ENCODE data around the gene SEMA6A. TPM values are rescaled to one million over a fixed set of nuclear protein-coding genes. Genes with fewer than 3 reads are reported as not detected.

The SEMA6A gene
- total and polyA plus RNA-seq, 2 experiments from 2014 or later = 233 to 400 TPM

DNA sequence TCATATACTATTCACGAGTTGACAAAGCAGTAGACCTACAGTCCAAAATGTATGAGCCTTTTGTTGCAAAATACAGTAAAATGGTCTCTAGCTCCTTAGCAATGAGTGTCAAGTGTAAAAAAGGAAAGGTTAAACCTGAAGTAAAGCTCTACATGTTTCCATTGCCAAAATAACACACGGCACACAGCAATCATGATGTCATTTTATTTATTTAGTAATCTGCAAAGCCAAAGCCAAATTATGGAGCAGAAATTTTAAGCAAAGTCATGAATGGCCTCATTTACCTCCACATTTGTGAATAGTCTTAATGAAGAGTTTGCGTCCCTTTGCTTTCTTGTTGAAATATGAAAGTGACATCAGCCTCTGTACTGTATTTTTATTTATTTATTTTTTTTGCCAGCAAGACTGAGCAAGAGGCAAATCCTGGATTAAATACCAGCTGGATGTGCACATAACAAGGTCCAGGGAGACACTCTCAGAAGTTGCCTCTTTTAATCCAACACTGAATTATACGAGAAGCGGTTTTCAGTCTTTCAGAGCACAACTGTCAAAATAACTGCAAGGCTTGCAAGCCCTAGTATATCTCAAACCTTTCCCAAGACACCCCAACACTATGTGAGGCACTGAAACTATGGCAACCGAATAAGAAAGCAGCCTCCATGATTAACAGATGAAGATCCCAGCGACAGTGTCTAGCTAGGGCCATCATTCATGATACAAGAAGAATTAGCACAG is 9.7 kb downstream of the SEMA6A start:
- Mint-ChIP-seq H3K27me3 (ENCODE audit: insufficient read depth, low read depth, poor library complexity) (no peaks in the 10 kb centered on the region), H3K4me1 (peaks cover 93% of the 10 kb centered on the region), H3K27ac (no peak overlapping the region), H3K36me3 (ENCODE audit: low read depth) (peaks cover 26% of the 10 kb centered on the region), H3K9me3 (no peaks in the 10 kb centered on the region), H3K4me3 (peak overlapping the region; percentile 60)
- Histone ChIP-seq H3F3A (replicated peaks; ENCODE audit: low read depth) (peaks cover 3% of the 10 kb centered on the region; the same call in 1 of the 2 replicates), H3K4me2 (peak overlapping the region; percentile 90), H3K4me1 (ENCODE audit: insufficient read depth) (peaks cover 99% of the 10 kb centered on the region), H3K9me2 (ENCODE audit: insufficient read depth) (no peaks in the 10 kb centered on the region), H3K4me3 (peak overlapping the region; percentile 98), H4K20me1 (replicated peaks; ENCODE audit: insufficient read depth) (peaks cover 82% of the 10 kb centered on the region), H3K27ac (ENCODE audit: low read depth) (no peak overlapping the region), H2AFZ (no peak overlapping the region), H3K27me3 (ENCODE audit: insufficient read depth) (no peaks in the 10 kb centered on the region), H3K36me3 (ENCODE audit: insufficient read depth) (no peaks in the 10 kb centered on the region; the same call in 1 of the 2 replicates), H3K79me2 (replicated peaks; ENCODE audit: insufficient read depth) (peaks cover 100% of the 10 kb centered on the region)
- peak; percentile 57 for ATAC-seq
- TF ChIP-seq EZH2 (IDR thresholded peaks at IDR 0.05; ENCODE audit: low read depth, unreplicated experiment) (no peak), ZNF114 (CRISPR knock-in tag; IDR thresholded peaks at IDR 0.05) (no peak), CREB1 (CRISPR knock-in tag; IDR thresholded peaks at IDR 0.05; ENCODE audit: low read depth) (no peak), ZNF331 (CRISPR knock-in tag; IDR thresholded peaks at IDR 0.05; ENCODE audit: low read depth) (no peak), EZH2phosphoT487 (IDR thresholded peaks at IDR 0.05; ENCODE audit: unreplicated experiment) (no peak), NANOG (IDR thresholded peaks at IDR 0.05; ENCODE audit: borderline replicate concordance) (no peak), STAT1 (IDR thresholded peaks at IDR 0.05; ENCODE audit: unreplicated experiment) (no peak), POLR2AphosphoS5 (IDR thresholded peaks at IDR 0.05; ENCODE audit: low read depth) (no peak), JUNB (IDR thresholded peaks at IDR 0.05; ENCODE audit: unreplicated experiment) (no peak)
- TF ChIP-seq, protein P1, sequence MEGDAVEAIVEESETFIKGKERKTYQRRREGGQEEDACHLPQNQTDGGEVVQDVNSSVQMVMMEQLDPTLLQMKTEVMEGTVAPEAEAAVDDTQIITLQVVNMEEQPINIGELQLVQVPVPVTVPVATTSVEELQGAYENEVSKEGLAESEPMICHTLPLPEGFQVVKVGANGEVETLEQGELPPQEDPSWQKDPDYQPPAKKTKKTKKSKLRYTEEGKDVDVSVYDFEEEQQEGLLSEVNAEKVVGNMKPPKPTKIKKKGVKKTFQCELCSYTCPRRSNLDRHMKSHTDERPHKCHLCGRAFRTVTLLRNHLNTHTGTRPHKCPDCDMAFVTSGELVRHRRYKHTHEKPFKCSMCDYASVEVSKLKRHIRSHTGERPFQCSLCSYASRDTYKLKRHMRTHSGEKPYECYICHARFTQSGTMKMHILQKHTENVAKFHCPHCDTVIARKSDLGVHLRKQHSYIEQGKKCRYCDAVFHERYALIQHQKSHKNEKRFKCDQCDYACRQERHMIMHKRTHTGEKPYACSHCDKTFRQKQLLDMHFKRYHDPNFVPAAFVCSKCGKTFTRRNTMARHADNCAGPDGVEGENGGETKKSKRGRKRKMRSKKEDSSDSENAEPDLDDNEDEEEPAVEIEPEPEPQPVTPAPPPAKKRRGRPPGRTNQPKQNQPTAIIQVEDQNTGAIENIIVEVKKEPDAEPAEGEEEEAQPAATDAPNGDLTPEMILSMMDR (conservative IDR thresholded peaks at IDR 0.05; ENCODE audit: low read depth in 2 of 2) = no peak
- TF ChIP-seq, protein P2, sequence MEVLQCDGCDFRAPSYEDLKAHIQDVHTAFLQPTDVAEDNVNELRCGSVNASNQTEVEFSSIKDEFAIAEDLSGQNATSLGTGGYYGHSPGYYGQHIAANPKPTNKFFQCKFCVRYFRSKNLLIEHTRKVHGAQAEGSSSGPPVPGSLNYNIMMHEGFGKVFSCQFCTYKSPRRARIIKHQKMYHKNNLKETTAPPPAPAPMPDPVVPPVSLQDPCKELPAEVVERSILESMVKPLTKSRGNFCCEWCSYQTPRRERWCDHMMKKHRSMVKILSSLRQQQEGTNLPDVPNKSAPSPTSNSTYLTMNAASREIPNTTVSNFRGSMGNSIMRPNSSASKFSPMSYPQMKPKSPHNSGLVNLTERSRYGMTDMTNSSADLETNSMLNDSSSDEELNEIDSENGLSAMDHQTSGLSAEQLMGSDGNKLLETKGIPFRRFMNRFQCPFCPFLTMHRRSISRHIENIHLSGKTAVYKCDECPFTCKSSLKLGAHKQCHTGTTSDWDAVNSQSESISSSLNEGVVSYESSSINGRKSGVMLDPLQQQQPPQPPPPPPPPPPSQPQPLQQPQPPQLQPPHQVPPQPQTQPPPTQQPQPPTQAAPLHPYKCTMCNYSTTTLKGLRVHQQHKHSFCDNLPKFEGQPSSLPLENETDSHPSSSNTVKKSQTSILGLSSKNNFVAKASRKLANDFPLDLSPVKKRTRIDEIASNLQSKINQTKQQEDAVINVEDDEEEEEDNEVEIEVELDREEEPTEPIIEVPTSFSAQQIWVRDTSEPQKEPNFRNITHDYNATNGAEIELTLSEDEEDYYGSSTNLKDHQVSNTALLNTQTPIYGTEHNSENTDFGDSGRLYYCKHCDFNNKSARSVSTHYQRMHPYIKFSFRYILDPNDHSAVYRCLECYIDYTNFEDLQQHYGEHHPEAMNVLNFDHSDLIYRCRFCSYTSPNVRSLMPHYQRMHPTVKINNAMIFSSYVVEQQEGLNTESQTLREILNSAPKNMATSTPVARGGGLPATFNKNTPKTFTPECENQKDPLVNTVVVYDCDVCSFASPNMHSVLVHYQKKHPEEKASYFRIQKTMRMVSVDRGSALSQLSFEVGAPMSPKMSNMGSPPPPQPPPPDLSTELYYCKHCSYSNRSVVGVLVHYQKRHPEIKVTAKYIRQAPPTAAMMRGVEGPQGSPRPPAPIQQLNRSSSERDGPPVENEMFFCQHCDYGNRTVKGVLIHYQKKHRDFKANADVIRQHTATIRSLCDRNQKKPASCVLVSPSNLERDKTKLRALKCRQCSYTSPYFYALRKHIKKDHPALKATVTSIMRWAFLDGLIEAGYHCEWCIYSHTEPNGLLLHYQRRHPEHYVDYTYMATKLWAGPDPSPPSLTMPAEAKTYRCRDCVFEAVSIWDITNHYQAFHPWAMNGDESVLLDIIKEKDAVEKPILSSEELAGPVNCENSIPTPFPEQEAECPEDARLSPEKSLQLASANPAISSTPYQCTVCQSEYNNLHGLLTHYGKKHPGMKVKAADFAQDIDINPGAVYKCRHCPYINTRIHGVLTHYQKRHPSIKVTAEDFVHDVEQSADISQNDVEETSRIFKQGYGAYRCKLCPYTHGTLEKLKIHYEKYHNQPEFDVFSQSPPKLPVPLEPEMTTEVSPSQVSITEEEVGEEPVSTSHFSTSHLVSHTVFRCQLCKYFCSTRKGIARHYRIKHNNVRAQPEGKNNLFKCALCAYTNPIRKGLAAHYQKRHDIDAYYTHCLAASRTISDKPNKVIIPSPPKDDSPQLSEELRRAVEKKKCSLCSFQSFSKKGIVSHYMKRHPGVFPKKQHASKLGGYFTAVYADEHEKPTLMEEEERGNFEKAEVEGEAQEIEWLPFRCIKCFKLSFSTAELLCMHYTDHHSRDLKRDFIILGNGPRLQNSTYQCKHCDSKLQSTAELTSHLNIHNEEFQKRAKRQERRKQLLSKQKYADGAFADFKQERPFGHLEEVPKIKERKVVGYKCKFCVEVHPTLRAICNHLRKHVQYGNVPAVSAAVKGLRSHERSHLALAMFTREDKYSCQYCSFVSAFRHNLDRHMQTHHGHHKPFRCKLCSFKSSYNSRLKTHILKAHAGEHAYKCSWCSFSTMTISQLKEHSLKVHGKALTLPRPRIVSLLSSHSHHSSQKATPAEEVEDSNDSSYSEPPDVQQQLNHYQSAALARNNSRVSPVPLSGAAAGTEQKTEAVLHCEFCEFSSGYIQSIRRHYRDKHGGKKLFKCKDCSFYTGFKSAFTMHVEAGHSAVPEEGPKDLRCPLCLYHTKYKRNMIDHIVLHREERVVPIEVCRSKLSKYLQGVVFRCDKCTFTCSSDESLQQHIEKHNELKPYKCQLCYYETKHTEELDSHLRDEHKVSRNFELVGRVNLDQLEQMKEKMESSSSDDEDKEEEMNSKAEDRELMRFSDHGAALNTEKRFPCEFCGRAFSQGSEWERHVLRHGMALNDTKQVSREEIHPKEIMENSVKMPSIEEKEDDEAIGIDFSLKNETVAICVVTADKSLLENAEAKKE (CRISPR knock-in tag; IDR thresholded peaks at IDR 0.05) = no peak
- TF ChIP-seq, protein P3, sequence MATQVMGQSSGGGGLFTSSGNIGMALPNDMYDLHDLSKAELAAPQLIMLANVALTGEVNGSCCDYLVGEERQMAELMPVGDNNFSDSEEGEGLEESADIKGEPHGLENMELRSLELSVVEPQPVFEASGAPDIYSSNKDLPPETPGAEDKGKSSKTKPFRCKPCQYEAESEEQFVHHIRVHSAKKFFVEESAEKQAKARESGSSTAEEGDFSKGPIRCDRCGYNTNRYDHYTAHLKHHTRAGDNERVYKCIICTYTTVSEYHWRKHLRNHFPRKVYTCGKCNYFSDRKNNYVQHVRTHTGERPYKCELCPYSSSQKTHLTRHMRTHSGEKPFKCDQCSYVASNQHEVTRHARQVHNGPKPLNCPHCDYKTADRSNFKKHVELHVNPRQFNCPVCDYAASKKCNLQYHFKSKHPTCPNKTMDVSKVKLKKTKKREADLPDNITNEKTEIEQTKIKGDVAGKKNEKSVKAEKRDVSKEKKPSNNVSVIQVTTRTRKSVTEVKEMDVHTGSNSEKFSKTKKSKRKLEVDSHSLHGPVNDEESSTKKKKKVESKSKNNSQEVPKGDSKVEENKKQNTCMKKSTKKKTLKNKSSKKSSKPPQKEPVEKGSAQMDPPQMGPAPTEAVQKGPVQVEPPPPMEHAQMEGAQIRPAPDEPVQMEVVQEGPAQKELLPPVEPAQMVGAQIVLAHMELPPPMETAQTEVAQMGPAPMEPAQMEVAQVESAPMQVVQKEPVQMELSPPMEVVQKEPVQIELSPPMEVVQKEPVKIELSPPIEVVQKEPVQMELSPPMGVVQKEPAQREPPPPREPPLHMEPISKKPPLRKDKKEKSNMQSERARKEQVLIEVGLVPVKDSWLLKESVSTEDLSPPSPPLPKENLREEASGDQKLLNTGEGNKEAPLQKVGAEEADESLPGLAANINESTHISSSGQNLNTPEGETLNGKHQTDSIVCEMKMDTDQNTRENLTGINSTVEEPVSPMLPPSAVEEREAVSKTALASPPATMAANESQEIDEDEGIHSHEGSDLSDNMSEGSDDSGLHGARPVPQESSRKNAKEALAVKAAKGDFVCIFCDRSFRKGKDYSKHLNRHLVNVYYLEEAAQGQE (IDR thresholded peaks at IDR 0.05; ENCODE audit: unreplicated experiment) = no peak
- TF ChIP-seq, protein P4, sequence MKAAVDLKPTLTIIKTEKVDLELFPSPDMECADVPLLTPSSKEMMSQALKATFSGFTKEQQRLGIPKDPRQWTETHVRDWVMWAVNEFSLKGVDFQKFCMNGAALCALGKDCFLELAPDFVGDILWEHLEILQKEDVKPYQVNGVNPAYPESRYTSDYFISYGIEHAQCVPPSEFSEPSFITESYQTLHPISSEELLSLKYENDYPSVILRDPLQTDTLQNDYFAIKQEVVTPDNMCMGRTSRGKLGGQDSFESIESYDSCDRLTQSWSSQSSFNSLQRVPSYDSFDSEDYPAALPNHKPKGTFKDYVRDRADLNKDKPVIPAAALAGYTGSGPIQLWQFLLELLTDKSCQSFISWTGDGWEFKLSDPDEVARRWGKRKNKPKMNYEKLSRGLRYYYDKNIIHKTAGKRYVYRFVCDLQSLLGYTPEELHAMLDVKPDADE (IDR thresholded peaks at IDR 0.05) = no peak
- DNase-seq (ENCODE audit: low spot score) = peak; percentile 72

All from GM23338 (cell line).